ENCODE data around the gene ST8SIA2. TPM values are rescaled to one million over a fixed set of nuclear protein-coding genes. Genes with fewer than 3 reads are reported as not detected.

ST8SIA2 gene
- total RNA-seq, 2 experiments from 2014 or later = not detected

DNA sequence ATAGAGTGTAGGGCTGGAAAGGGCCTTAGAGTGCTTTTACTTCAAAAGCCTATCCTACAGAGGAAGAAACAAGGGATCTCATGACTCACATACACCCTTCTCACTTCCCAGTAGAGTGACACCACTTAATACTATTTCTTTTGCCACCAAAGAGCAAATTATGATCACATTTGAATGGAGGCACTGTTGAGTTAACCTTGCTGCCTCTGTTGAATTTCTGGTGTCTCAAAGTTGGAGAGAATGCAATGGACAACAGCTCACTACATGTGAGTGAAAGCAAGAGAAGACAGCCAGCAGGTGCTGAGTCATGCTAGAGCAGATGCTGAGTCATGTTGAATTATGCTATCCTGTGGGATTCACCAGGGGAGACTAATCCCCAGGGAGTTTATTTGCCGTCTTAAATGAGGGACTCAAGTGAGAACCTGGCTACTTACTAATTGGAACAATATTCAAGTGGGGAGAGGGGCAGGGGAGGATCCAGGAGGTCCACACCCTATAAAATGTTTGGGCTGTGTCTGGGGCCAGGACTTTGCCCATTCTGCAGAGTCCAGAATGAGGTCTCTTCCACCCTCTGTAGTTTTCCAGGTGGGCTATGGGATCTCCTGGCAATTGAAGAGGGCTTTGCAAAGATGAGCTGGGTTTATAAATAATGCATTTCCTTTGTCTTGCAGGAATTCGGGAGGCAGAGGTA is 35.8 kb downstream of the ST8SIA2 start:
- Mint-ChIP-seq H3K4me1 (no peaks in the 10 kb centered on the region), H3K9me3 (ENCODE audit: low read depth) (no peaks in the 10 kb centered on the region), H3K36me3 (no peaks in the 10 kb centered on the region), H3K4me3 (no peak overlapping the region), H3K27ac (no peak overlapping the region), H3K27me3 (peaks cover 25% of the 10 kb centered on the region)
- DNase-seq (no peak), ATAC-seq (no peak)
- CTCF ChIA-PET = no interaction called here

DNA sequence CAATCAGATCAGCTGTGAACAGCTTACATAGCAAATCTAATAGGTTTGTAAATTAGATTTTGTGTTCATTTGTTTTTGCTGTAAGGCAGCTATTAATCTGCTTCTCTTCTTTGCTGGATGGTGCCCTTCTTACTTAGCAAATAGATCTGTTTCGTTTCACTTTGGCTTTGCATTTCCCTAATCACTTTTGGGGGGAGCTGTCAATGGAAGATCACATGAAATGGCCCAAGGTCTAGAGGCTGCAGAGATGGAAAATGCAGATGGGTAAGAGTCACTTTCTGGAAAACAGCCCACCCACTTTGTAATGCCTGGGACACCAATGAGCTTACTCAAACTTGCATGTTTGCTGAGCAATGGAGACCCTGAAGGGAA is 36.4 kb downstream of the ST8SIA2 start:
- Mint-ChIP-seq H3K4me1 (no peaks in the 10 kb centered on the region), H3K27me3 (peaks cover 19% of the 10 kb centered on the region), H3K36me3 (no peaks in the 10 kb centered on the region), H3K4me3 (no peak overlapping the region), H3K27ac (no peak overlapping the region), H3K9me3 (ENCODE audit: low read depth) (no peaks in the 10 kb centered on the region)
- ATAC-seq (no peak), DNase-seq (no peak)
- CTCF ChIA-PET = no interaction called here

DNA sequence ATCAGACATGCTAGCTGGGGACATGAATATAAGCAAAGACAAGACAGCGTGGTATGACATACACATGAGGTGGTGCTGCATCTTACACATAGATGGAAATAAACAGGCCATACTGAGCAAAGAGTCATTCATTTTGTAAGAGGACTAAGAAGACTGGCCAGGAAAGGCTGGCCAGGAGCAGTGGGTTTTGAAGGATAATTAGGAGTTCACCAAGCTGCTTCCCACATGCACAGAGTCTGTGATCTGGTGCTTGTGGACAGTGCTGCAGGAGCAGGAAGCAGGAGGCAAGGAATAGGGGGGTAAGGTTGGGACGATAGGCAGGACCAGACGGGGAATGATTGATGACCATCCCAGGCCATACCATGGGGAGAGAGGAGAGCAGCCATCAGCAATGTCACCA is 41.5 kb downstream of the ST8SIA2 start:
- H3K4me3 Mint-ChIP-seq = no peak overlapping the region
- ATAC-seq = no peak
- CTCF ChIA-PET = no interaction called here
- no peaks in the 10 kb centered on the region for H3K9me3 Mint-ChIP-seq (ENCODE audit: low read depth)
- peaks cover 2% of the 10 kb centered on the region for H3K27me3 Mint-ChIP-seq
- no peaks in the 10 kb centered on the region for H3K4me1 Mint-ChIP-seq
- DNase-seq = no peak
- H3K27ac Mint-ChIP-seq = no peak overlapping the region
- H3K36me3 Mint-ChIP-seq = no peaks in the 10 kb centered on the region

DNA sequence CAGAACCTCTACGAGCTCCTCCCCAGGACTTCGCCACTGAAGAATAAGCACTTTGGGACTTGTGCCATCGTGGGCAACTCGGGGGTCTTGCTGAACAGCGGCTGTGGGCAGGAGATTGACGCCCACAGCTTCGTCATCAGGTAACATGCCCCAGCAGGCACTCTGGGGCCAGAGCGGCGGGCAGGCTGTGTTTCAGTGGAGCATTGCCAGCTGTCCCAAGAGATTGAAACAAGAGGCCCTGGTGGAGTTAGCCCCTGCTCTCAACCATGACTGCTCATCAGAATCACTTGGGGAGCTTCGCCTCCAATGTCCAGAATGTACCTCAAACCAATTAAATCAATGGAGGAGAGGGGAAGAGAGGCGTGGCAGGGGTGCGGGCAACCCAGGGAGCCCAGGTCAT is 44.8 kb downstream of the ST8SIA2 start:
- Mint-ChIP-seq H3K27ac (no peak overlapping the region), H3K9me3 (ENCODE audit: low read depth) (no peaks in the 10 kb centered on the region), H3K4me3 (no peak overlapping the region), H3K36me3 (no peaks in the 10 kb centered on the region), H3K27me3 (no peaks in the 10 kb centered on the region), H3K4me1 (no peaks in the 10 kb centered on the region)
- CTCF ChIA-PET = no interaction called here
- DNase-seq (no peak), ATAC-seq (no peak)

DNA sequence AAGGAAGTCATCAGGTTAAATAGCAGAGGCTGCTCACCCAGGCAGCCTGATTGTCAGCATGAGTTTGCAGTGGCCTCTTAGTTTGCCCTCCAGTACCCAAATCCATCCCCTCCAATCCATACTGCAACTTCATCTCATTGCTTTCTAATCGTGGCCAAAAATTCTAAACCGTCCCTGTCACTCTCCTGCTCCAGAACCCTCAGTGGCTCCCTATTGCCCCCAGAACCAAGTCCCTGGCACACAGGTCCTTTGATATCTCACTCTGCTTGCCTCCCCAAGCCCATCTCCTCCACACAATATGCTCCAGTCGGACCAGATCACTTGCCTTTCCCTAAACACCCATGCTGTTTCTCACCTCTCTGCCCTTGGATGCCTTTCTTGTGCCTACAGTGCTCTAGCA is 49.7 kb downstream of the ST8SIA2 start:
- ATAC-seq = no peak
- Mint-ChIP-seq H3K9me3 (ENCODE audit: low read depth) (no peaks in the 10 kb centered on the region), H3K4me3 (no peak overlapping the region), H3K36me3 (no peaks in the 10 kb centered on the region), H3K4me1 (no peaks in the 10 kb centered on the region), H3K27me3 (no peaks in the 10 kb centered on the region), H3K27ac (no peak overlapping the region)
- CTCF ChIA-PET = no interaction called here
- no peak for DNase-seq

DNA sequence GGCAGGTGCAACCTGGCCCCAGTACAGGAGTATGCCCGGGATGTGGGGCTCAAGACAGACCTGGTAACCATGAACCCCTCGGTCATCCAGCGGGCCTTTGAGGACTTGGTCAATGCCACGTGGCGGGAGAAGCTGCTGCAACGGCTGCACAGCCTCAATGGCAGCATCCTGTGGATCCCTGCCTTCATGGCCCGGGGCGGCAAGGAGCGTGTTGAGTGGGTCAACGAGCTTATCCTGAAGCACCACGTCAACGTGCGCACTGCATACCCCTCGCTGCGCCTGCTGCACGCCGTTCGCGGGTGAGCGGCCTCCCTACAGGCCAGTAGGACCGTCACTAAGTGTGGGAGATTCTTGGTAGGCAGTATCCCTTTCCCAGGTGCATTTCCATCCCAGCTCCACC is 51.0 kb downstream of the ST8SIA2 start:
- ATAC-seq (no peak), DNase-seq (no peak)
- H3K4me1 Mint-ChIP-seq = no peaks in the 10 kb centered on the region

DNA sequence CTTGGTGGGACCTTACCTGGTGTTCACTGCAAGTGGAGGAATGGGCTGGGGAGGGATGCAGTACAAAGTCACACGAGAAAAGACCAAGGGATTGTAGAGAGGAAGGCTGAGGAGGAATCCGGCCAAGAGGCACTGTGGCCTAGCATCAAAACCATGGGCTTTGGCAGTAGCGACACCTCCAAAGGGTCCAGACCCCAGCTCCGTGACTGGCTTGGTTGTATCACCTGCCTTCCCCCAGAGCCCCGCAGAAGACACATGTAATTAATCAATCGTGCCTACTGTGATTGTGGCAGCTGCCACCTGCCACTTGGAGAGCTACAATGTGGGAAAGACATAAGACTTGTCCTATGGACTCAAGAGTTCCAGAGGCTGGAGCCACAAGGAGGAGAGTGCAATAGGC is 54.7 kb downstream of the ST8SIA2 start:
- DNase-seq (no peak), ATAC-seq (no peak)
- no peaks in the 10 kb centered on the region for H3K36me3 Mint-ChIP-seq
- peaks cover 10% of the 10 kb centered on the region for H3K27me3 Mint-ChIP-seq
- no peaks in the 10 kb centered on the region for H3K4me1 Mint-ChIP-seq
- no peak overlapping the region for H3K27ac Mint-ChIP-seq
- CTCF ChIA-PET = no interaction called here
- H3K4me3 Mint-ChIP-seq = no peak overlapping the region
- no peaks in the 10 kb centered on the region for H3K9me3 Mint-ChIP-seq (ENCODE audit: low read depth)

More for the DNA sequence above, 51.0 kb downstream of the ST8SIA2 start:
- no peak overlapping the region for H3K27ac Mint-ChIP-seq
- no peak overlapping the region for H3K4me3 Mint-ChIP-seq
- no peaks in the 10 kb centered on the region for H3K36me3 Mint-ChIP-seq
- CTCF ChIA-PET = no interaction called here
- H3K9me3 Mint-ChIP-seq (ENCODE audit: low read depth) = no peaks in the 10 kb centered on the region
- no peaks in the 10 kb centered on the region for H3K27me3 Mint-ChIP-seq

DNA sequence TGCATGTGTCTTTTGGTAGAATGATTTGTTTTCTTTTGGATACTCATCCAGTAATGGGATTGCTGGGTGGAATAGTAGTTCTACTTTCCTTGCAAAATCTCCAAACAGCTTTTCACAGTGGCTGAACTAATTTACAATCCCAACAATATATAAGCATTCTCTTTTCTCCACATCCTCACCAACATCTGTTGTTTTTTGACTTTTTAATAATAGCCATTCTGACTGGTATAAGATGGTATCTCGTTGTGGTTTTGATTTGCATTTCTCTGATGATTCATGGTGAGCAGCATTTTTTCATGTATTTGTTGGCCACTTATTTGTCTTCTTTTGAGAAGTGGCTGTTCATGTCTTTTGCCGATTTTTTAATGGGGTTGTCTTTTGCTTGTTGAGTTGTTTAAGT is 55.8 kb downstream of the ST8SIA2 start:
- Mint-ChIP-seq H3K27me3 (peaks cover 10% of the 10 kb centered on the region), H3K4me1 (no peaks in the 10 kb centered on the region), H3K27ac (no peak overlapping the region), H3K9me3 (ENCODE audit: low read depth) (no peaks in the 10 kb centered on the region), H3K36me3 (no peaks in the 10 kb centered on the region), H3K4me3 (no peak overlapping the region)
- CTCF ChIA-PET = no interaction called here
- DNase-seq (no peak), ATAC-seq (no peak)

DNA sequence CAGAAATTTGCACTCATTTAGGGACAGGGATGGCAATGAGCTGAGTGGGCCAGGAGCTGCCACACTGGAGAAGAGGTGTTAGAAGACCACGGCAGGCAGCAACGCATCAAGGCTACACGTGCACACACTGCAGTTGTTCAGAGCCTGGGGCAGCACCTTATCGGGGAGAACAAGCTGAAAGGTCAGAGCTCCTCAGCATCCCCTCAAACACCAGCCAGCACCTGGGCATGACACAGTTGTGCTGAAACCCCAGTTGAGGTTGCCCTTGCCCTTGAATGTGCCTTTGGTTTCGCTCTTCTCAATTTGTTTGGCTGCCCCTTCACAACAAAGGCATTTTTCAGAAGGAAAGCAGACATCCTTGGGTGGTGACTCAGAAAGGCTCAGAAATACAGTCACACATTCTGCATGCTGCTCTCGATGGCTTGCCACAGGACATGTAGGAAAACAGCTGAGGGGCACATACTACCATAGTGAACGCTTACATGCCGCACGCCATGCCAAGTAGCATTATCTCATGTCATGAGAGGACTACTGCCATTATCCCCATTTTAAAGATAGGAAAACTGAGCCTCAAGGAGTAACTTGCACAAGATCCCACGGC is 57.6 kb downstream of the ST8SIA2 start:
- Mint-ChIP-seq H3K36me3 (no peaks in the 10 kb centered on the region), H3K9me3 (ENCODE audit: low read depth) (no peaks in the 10 kb centered on the region), H3K27me3 (peaks cover 10% of the 10 kb centered on the region), H3K4me3 (no peak overlapping the region), H3K27ac (no peak overlapping the region), H3K4me1 (no peaks in the 10 kb centered on the region)
- CTCF ChIA-PET = no interaction called here
- ATAC-seq = no peak
- DNase-seq = no peak

DNA sequence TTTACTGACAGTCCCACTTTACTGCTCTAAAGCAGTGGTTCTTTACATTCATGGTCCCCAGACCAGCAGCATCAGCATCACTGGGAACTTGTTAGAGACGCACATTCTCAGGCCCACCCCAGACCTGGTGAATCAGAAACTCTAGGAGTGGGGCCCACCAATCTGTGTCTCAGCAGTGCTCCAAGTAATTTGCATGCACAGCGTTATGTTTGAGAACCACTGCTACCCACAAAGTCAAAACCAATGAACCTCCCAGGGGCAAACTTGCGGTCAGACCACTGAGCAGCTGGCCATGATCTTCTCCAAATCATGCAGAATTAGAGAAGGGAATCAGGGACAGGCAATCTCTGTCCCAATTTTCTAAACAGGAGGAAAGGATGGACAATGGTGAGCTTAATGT is 58.5 kb downstream of the ST8SIA2 start:
- Mint-ChIP-seq H3K27ac (no peak overlapping the region), H3K4me1 (no peaks in the 10 kb centered on the region), H3K27me3 (peaks cover 10% of the 10 kb centered on the region), H3K4me3 (no peak overlapping the region), H3K9me3 (ENCODE audit: low read depth) (no peaks in the 10 kb centered on the region), H3K36me3 (no peaks in the 10 kb centered on the region)
- DNase-seq (no peak), ATAC-seq (no peak)
- CTCF ChIA-PET = no interaction called here

DNA sequence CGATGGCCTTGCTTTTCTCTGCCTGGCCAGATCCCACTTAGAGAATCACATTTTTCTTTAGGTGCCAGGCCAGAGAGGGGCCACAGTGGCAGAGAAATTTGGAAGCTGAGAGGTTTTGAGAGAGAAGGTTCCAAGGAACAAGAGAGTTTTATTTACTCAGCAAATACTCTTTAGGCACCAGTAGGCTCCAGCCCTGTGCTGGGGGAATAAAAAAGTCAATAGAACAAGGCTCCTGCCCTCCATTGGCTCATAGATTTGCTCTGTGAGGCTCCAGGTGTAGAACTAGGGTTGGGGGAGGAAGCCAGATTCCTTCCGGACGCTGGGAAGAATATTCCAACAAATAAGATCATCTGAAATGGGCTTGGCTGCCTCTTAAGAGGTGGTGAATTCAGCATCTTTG is 59.9 kb downstream of the ST8SIA2 start:
- H3K27ac Mint-ChIP-seq = no peak overlapping the region
- no peaks in the 10 kb centered on the region for H3K9me3 Mint-ChIP-seq (ENCODE audit: low read depth)
- CTCF ChIA-PET = no interaction called here
- no peaks in the 10 kb centered on the region for H3K4me1 Mint-ChIP-seq
- no peaks in the 10 kb centered on the region for H3K36me3 Mint-ChIP-seq
- DNase-seq (no peak), ATAC-seq (no peak)
- no peak overlapping the region for H3K4me3 Mint-ChIP-seq
- peaks cover 13% of the 10 kb centered on the region for H3K27me3 Mint-ChIP-seq

DNA sequence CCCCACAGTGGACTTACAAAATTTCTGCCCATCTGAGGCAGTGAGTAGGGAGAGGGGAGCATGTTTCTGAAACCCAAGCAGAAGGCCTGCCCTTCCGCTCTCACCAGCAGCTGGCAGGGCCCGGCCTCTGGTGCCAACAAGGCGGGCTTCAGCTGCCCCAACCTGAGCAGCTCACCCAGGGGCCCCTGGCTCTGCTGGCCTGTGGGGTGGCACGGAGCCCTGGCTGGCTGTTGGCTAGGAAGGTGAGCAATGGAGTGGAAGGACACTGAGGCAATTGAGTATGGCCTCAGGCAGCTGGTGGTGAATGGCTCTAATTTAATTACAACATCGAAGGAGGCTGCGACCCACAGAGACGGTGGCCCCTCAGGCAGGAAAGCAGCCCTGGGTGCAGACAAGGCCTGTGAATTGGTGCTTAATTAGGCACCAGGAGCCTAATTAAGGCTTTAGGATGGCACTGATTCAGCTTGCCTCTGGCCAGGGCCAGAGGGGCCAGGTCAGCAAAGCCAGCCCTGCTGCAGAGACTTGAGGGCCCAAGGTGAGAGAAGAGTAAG is 60.9 kb downstream of the ST8SIA2 start:
- ATAC-seq = no peak
- no peaks in the 10 kb centered on the region for H3K4me1 Mint-ChIP-seq
- H3K9me3 Mint-ChIP-seq (ENCODE audit: low read depth) = no peaks in the 10 kb centered on the region
- CTCF ChIA-PET = no interaction called here
- no peak overlapping the region for H3K4me3 Mint-ChIP-seq
- DNase-seq = no peak
- no peak overlapping the region for H3K27ac Mint-ChIP-seq
- H3K27me3 Mint-ChIP-seq = peaks cover 13% of the 10 kb centered on the region
- no peaks in the 10 kb centered on the region for H3K36me3 Mint-ChIP-seq

DNA sequence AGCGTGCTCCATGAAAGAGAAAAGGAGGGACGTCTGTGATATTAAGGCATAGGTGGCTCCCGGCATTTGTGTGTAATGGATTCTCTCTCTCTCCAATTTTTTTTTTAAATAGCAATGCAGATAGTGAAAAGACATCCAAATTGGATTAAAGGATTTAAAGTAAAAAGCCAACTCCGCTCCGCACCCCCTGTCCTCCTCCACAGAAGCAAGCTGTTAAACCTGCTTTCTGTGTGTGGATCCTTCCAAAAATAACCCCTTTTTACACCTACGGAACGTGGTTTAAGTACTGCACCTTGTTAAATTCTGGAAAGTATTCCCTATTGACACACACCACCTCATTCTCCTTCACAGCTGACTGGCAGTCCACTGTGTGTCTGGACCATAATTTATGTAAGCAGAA is 61.6 kb downstream of the ST8SIA2 start:
- no peak for ATAC-seq
- H3K27ac Mint-ChIP-seq = no peak overlapping the region
- CTCF ChIA-PET = no interaction called here
- peaks cover 9% of the 10 kb centered on the region for H3K27me3 Mint-ChIP-seq
- DNase-seq = no peak
- no peak overlapping the region for H3K4me3 Mint-ChIP-seq
- no peaks in the 10 kb centered on the region for H3K36me3 Mint-ChIP-seq
- no peaks in the 10 kb centered on the region for H3K9me3 Mint-ChIP-seq (ENCODE audit: low read depth)
- no peaks in the 10 kb centered on the region for H3K4me1 Mint-ChIP-seq

DNA sequence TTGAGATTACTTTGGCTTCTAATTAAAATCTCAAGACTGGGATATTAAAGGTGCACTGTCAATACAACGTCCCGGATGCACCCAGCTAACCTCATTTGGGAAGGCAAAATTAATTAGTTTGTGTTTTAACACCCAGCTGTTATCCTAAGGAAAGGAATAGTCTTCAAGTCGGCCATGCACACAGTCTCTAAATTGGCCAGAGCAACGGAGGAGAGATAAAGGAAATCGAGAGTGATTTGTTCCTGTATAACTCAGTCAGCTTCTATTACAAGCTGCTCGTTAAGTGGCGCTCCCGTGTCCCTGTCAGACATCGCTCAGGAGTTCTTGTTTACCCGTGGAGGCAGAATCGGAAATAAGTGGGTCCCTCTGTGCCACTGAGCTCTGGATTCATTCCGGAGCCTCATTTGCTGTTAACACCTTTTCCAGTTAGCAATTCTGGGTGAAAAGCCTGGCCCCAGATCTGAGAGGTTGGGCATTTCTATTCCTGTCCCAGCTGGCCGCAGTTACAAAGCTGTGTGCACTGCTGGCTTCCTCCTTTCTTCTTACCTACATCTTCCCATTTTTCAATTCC is 63.9 kb downstream of the ST8SIA2 start:
- Mint-ChIP-seq H3K9me3 (ENCODE audit: low read depth) (no peaks in the 10 kb centered on the region), H3K27ac (no peak overlapping the region), H3K36me3 (no peaks in the 10 kb centered on the region), H3K4me1 (no peaks in the 10 kb centered on the region), H3K4me3 (no peak overlapping the region), H3K27me3 (peaks cover 10% of the 10 kb centered on the region)
- ATAC-seq (no peak), DNase-seq (no peak)
- CTCF ChIA-PET = no interaction called here
